Trophoblast cell (in vitro differentiated cells and primary cell): Measurements from ENCODE around the gene YAF2.
A peak's percentile ranks its signal among the peaks of the same experiment; 100 is the strongest.
"Not testable (repeated sequence)": the region's sequence is repeated elsewhere in the genome, so short reads cannot be mapped to it uniquely, and the experiment has no call there.

Experiments
- DNase-seq, 2 donors: peaks; one replicate each; pipeline ENCODE4 v3.0.0-alpha.2; 2016
- H2AFZ ChIP-seq: 2 replicates; pipeline ENCODE4 v1.6.1; 2013; ENCODE audit warnings: low read length, moderate library complexity, mild to moderate bottlenecking; ENCODE audit not compliant: insufficient read depth, poor library complexity
- H2AK5ac ChIP-seq: 2 replicates; pipeline ENCODE4 v1.6.1; 2013; ENCODE audit warnings: mild to moderate bottlenecking, low read length
- H2BK120ac ChIP-seq: 2 replicates; pipeline ENCODE4 v1.6.1; 2013; ENCODE audit warnings: low read length, mild to moderate bottlenecking, moderate library complexity; ENCODE audit not compliant: insufficient read depth, poor library complexity
- H2BK12ac ChIP-seq: 2 replicates; pipeline ENCODE4 v1.6.1; 2013; ENCODE audit warnings: mild to moderate bottlenecking, low read length, moderate library complexity
- H2BK5ac ChIP-seq: 2 replicates; pipeline ENCODE4 v1.6.1; 2013; ENCODE audit warnings: low read length, low read depth, moderate library complexity, mild to moderate bottlenecking; ENCODE audit not compliant: poor library complexity
- H3K14ac ChIP-seq: 2 replicates; pipeline ENCODE4 v1.6.1; 2013; ENCODE audit warnings: mild to moderate bottlenecking, low read length
- H3K18ac ChIP-seq: 2 replicates; pipeline ENCODE4 v1.6.1; 2013; ENCODE audit warnings: mild to moderate bottlenecking, low read length
- H3K23ac ChIP-seq: 2 replicates; pipeline ENCODE4 v1.6.1; 2013; ENCODE audit warnings: low read length
- H3K27ac ChIP-seq: 2 replicates; pipeline ENCODE4 v1.5.1; 2013; ENCODE audit warnings: low read depth, mild to moderate bottlenecking, inconsistent platforms, low read length, moderate library complexity
- H3K27me3 ChIP-seq: 2 replicates; pipeline ENCODE4 v1.6.1; 2013; ENCODE audit warnings: inconsistent platforms, mild to moderate bottlenecking, low read length, moderate library complexity; ENCODE audit not compliant: insufficient read depth
- H3K36me3 ChIP-seq, 2 experiments: 1 replicate in 1 of 2; 2 replicates in 1 of 2; pipeline ENCODE4 v1.6.1; 2013; ENCODE audit warnings: low read length in 2 of 2, mild to moderate bottlenecking in 2 of 2, moderate library complexity in 1 of 2; ENCODE audit not compliant: insufficient read depth in 2 of 2, control insufficient read depth in 1 of 2
- H3K4ac ChIP-seq: 2 replicates; pipeline ENCODE4 v1.6.1; 2013; ENCODE audit warnings: low read depth, mild to moderate bottlenecking, low read length, moderate library complexity
- H3K4me1 ChIP-seq, 2 experiments: 1 replicate in 1 of 2; 2 replicates in 1 of 2; pipeline ENCODE4 v1.6.1; 2013; ENCODE audit warnings: low read length in 2 of 2, mild to moderate bottlenecking in 2 of 2, moderate library complexity in 1 of 2; ENCODE audit not compliant: insufficient read depth in 2 of 2, control insufficient read depth in 1 of 2
- H3K4me2 ChIP-seq: 2 replicates; pipeline ENCODE4 v1.6.1; 2013; ENCODE audit warnings: inconsistent platforms, mild to moderate bottlenecking, low read length, moderate library complexity
- H3K4me3 ChIP-seq: 2 replicates; pipeline ENCODE4 v1.5.1; 2013; ENCODE audit warnings: mild to moderate bottlenecking, low read depth, low read length, inconsistent platforms
- H3K79me1 ChIP-seq: one replicate; pipeline ENCODE4 v1.6.1; 2013; ENCODE audit warnings: low read length
- H3K79me2 ChIP-seq: 2 replicates; pipeline ENCODE4 v1.6.1; 2013; ENCODE audit warnings: low read length, mild to moderate bottlenecking; ENCODE audit not compliant: control insufficient read depth, insufficient read depth, poor library complexity
- H3K9ac ChIP-seq: 2 replicates; pipeline ENCODE4 v1.6.1; 2013; ENCODE audit warnings: mild to moderate bottlenecking, low read length
- H3K9me3 ChIP-seq: 2 replicates; pipeline ENCODE4 v1.6.1; 2013; ENCODE audit warnings: low read depth, mild to moderate bottlenecking, control low read depth, inconsistent platforms, low read length; ENCODE audit not compliant: insufficient read depth
- H4K12ac ChIP-seq: 2 replicates; pipeline ENCODE4 v1.6.1; 2013; ENCODE audit warnings: low read depth, mild to moderate bottlenecking, low read length, moderate library complexity
- H4K8ac ChIP-seq: 2 replicates; pipeline ENCODE4 v1.6.1; 2013; ENCODE audit warnings: low read depth, mild to moderate bottlenecking, low read length, moderate library complexity
- H4K91ac ChIP-seq: one replicate; pipeline ENCODE4 v1.6.1; 2013; ENCODE audit warnings: low read depth, mild to moderate bottlenecking, low read length, moderate library complexity
- WGBS: extraction: QIAGEN DNeasy Blood & Tissue Kit; methylation state at CpG from one replicate; pipeline ENCODE4 v1.1.7; 2013; ENCODE audit warnings: missing lambda C conversion rate; ENCODE audit not compliant: insufficient read length, insufficient coverage; ENCODE audit errors: extremely low coverage; 5-methylcytosine and 5-hydroxymethylcytosine counted together

Gene YAF2

GRCh38 chr12:42255221-42255865 is 17.3 kb upstream of the YAF2 start:
- H3K4me3 ChIP-seq = no peak overlapping the region
- H4K12ac ChIP-seq = no peak overlapping the region
- no peaks in the 10 kb centered on the region for H3K36me3 ChIP-seq
- H3K27me3 ChIP-seq = no peaks in the 10 kb centered on the region
- no peak overlapping the region for H3K4me2 ChIP-seq
- no peaks in the 10 kb centered on the region for H3K9me3 ChIP-seq
- no peak overlapping the region for H2AK5ac ChIP-seq
- no peak overlapping the region for H2BK12ac ChIP-seq
- H3K79me1 ChIP-seq = no peaks in the 10 kb centered on the region
- no peak overlapping the region for H4K8ac ChIP-seq
- H3K27ac ChIP-seq = no peak overlapping the region
- no peak overlapping the region for H2BK120ac ChIP-seq
- no peak overlapping the region for H2AFZ ChIP-seq
- no peak overlapping the region for H3K14ac ChIP-seq
- H3K23ac ChIP-seq = no peak overlapping the region
- H2BK5ac ChIP-seq = no peak overlapping the region
- peak in 1 of 2 donors; percentile 12 for DNase-seq
- no peaks in the 10 kb centered on the region for H3K4me1 ChIP-seq
- H3K79me2 ChIP-seq = no peaks in the 10 kb centered on the region
- no peak overlapping the region for H3K18ac ChIP-seq
- no peak overlapping the region for H3K9ac ChIP-seq
- no peak overlapping the region for H4K91ac ChIP-seq
- no CpG with 5 or more reads among the region's 2 CpGs for WGBS
- no peak overlapping the region for H3K4ac ChIP-seq

- not testable (repeated sequence) for H3K4me2 ChIP-seq, H3K79me2 ChIP-seq, H3K4me3 ChIP-seq, H3K9ac ChIP-seq, H3K18ac ChIP-seq, H3K4me1 ChIP-seq, H3K27ac ChIP-seq, H2AK5ac ChIP-seq, H3K9me3 ChIP-seq, H4K12ac ChIP-seq, H3K14ac ChIP-seq, H3K4ac ChIP-seq, H2BK120ac ChIP-seq, H3K79me1 ChIP-seq, H3K36me3 ChIP-seq, H2BK5ac ChIP-seq, H3K27me3 ChIP-seq, H4K8ac ChIP-seq, H4K91ac ChIP-seq, H3K23ac ChIP-seq, DNase-seq, H2AFZ ChIP-seq, H2BK12ac ChIP-seq
- WGBS = no CpG with 5 or more reads among the region's 1 CpG
Observed at GRCh38 chr12:42252645-42253044, 14.6 kb upstream of the YAF2 start.

GRCh38 chr12:42249033-42249432 is 11.0 kb upstream of the YAF2 start:
- H2AFZ ChIP-seq, H3K9me3 ChIP-seq, H3K27ac ChIP-seq, H3K4ac ChIP-seq, H2BK120ac ChIP-seq, H4K91ac ChIP-seq, H3K14ac ChIP-seq, H3K18ac ChIP-seq, H3K23ac ChIP-seq, H2AK5ac ChIP-seq, H3K4me3 ChIP-seq, H2BK12ac ChIP-seq, H3K4me2 ChIP-seq, H4K8ac ChIP-seq, H3K79me1 ChIP-seq, H3K27me3 ChIP-seq, DNase-seq, H2BK5ac ChIP-seq, H3K36me3 ChIP-seq, H4K12ac ChIP-seq, H3K79me2 ChIP-seq, H3K9ac ChIP-seq, H3K4me1 ChIP-seq: not testable (repeated sequence)
- no CpG with 5 or more reads among the region's 3 CpGs for WGBS

- peaks cover 3% of the 10 kb centered on the region for H3K27me3 ChIP-seq
- H2BK5ac ChIP-seq = no peak overlapping the region
- no peak for DNase-seq
- H3K4me1 ChIP-seq = no peaks in the 10 kb centered on the region
- no peak overlapping the region for H3K4me3 ChIP-seq
- H3K9me3 ChIP-seq = no peaks in the 10 kb centered on the region
- no CpG with 5 or more reads among the region's 11 CpGs for WGBS
- no peak overlapping the region for H4K12ac ChIP-seq
- peaks cover 10% of the 10 kb centered on the region for H3K79me1 ChIP-seq
- no peak overlapping the region for H3K27ac ChIP-seq
- no peak overlapping the region for H3K4me2 ChIP-seq
- no peak overlapping the region for H3K4ac ChIP-seq
- H3K18ac ChIP-seq = no peak overlapping the region
- H2BK12ac ChIP-seq = no peak overlapping the region
- H2BK120ac ChIP-seq = no peak overlapping the region
- no peak overlapping the region for H3K14ac ChIP-seq
- H2AFZ ChIP-seq = no peak overlapping the region
- no peak overlapping the region for H3K9ac ChIP-seq
- peaks cover 5% of the 10 kb centered on the region for H3K79me2 ChIP-seq
- H2AK5ac ChIP-seq = no peak overlapping the region
- H4K91ac ChIP-seq = no peak overlapping the region
- H3K36me3 ChIP-seq = no peaks in the 10 kb centered on the region
- no peak overlapping the region for H4K8ac ChIP-seq
- H3K23ac ChIP-seq = no peak overlapping the region
Observed at GRCh38 chr12:42240131-42240750, 2.2 kb upstream of the YAF2 start.
